Liver (tissue), 3 donors: Measurements from ENCODE around the gene RTN1.
A peak's percentile ranks its signal among the peaks of the same experiment; 100 is the strongest.

Source experiments
- GABPA ChIP-seq, 2 donors: IDR thresholded peaks in 1 of 2; conservative IDR thresholded peaks in 1 of 2; 2 replicates each; pipeline ENCODE4 v1.6.1; 2016; ENCODE audit warnings: antibody characterized with exemption in 2 of 2, mild to moderate bottlenecking in 1 of 2, moderate library complexity in 1 of 2
- JUND ChIP-seq, 2 donors: IDR thresholded peaks; 2 replicates each; pipeline ENCODE4 v1.6.1; 2016; ENCODE audit warnings: antibody characterized with exemption in 2 of 2
- RXRA ChIP-seq, 2 donors: IDR thresholded peaks; 2 replicates each; pipeline ENCODE4 v1.6.1; 2017 to 2018; ENCODE audit warnings: antibody characterized with exemption in 2 of 2, mild to moderate bottlenecking in 1 of 2
- YY1 ChIP-seq: IDR thresholded peaks from 2 replicates; pipeline ENCODE4 v1.6.1; 2016; ENCODE audit warnings: antibody characterized with exemption, mild to moderate bottlenecking
- TF ChIP-seq, protein P1 (sequence below): fragments of 150-350 bp; IDR thresholded peaks from 2 replicates; pipeline ENCODE4 v1.5.1; 2017; ENCODE audit warnings: improper control_type of control experiment, low read depth, low read length; ENCODE audit not compliant: missing input control
- TF ChIP-seq, protein P2 (sequence below): IDR thresholded peaks from 2 replicates; pipeline ENCODE4 v1.6.1; 2016; ENCODE audit warnings: antibody characterized with exemption, mild to moderate bottlenecking
- TF ChIP-seq, protein P3 (sequence below): IDR thresholded peaks from 2 replicates; pipeline ENCODE4 v1.6.1; 2016; ENCODE audit warnings: antibody characterized with exemption
- TF ChIP-seq, protein P4 (sequence below): IDR thresholded peaks from 2 replicates; pipeline ENCODE4 v1.6.1; 2016; ENCODE audit warnings: antibody characterized with exemption
- donor health status: healthy.
- donor health status: healthy.

DNA sequence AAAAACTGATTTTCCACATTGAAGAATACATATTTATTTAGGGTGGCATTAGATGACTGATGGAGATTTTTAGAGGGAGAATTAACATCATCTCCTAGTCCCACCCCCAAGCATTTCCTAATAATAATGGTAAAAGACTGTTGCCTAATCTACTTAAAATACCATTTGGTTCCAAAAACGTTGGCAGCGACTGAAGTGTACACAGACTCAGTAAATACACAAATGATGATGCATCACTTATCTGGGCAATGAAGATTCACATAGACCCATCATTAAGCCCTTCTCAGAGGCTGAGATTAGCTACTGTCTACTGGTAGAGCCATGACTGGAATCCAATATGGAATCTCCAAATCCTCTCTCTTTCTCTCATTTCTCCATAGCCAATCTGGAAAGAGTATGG lies 18.2 kb downstream of the RTN1 start:
- TF ChIP-seq, protein P1, sequence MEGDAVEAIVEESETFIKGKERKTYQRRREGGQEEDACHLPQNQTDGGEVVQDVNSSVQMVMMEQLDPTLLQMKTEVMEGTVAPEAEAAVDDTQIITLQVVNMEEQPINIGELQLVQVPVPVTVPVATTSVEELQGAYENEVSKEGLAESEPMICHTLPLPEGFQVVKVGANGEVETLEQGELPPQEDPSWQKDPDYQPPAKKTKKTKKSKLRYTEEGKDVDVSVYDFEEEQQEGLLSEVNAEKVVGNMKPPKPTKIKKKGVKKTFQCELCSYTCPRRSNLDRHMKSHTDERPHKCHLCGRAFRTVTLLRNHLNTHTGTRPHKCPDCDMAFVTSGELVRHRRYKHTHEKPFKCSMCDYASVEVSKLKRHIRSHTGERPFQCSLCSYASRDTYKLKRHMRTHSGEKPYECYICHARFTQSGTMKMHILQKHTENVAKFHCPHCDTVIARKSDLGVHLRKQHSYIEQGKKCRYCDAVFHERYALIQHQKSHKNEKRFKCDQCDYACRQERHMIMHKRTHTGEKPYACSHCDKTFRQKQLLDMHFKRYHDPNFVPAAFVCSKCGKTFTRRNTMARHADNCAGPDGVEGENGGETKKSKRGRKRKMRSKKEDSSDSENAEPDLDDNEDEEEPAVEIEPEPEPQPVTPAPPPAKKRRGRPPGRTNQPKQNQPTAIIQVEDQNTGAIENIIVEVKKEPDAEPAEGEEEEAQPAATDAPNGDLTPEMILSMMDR: no peak
- TF ChIP-seq JUND (IDR thresholded peaks at IDR 0.05): peak in 1 of 2 donors; percentile 41
- TF ChIP-seq, protein P2, sequence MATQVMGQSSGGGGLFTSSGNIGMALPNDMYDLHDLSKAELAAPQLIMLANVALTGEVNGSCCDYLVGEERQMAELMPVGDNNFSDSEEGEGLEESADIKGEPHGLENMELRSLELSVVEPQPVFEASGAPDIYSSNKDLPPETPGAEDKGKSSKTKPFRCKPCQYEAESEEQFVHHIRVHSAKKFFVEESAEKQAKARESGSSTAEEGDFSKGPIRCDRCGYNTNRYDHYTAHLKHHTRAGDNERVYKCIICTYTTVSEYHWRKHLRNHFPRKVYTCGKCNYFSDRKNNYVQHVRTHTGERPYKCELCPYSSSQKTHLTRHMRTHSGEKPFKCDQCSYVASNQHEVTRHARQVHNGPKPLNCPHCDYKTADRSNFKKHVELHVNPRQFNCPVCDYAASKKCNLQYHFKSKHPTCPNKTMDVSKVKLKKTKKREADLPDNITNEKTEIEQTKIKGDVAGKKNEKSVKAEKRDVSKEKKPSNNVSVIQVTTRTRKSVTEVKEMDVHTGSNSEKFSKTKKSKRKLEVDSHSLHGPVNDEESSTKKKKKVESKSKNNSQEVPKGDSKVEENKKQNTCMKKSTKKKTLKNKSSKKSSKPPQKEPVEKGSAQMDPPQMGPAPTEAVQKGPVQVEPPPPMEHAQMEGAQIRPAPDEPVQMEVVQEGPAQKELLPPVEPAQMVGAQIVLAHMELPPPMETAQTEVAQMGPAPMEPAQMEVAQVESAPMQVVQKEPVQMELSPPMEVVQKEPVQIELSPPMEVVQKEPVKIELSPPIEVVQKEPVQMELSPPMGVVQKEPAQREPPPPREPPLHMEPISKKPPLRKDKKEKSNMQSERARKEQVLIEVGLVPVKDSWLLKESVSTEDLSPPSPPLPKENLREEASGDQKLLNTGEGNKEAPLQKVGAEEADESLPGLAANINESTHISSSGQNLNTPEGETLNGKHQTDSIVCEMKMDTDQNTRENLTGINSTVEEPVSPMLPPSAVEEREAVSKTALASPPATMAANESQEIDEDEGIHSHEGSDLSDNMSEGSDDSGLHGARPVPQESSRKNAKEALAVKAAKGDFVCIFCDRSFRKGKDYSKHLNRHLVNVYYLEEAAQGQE: no peak
- peak in 1 of 2 donors; percentile 55 for TF ChIP-seq RXRA (IDR thresholded peaks at IDR 0.05)
- TF ChIP-seq, protein P3, sequence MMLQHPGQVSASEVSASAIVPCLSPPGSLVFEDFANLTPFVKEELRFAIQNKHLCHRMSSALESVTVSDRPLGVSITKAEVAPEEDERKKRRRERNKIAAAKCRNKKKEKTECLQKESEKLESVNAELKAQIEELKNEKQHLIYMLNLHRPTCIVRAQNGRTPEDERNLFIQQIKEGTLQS: no peak
- TF ChIP-seq, protein P4, sequence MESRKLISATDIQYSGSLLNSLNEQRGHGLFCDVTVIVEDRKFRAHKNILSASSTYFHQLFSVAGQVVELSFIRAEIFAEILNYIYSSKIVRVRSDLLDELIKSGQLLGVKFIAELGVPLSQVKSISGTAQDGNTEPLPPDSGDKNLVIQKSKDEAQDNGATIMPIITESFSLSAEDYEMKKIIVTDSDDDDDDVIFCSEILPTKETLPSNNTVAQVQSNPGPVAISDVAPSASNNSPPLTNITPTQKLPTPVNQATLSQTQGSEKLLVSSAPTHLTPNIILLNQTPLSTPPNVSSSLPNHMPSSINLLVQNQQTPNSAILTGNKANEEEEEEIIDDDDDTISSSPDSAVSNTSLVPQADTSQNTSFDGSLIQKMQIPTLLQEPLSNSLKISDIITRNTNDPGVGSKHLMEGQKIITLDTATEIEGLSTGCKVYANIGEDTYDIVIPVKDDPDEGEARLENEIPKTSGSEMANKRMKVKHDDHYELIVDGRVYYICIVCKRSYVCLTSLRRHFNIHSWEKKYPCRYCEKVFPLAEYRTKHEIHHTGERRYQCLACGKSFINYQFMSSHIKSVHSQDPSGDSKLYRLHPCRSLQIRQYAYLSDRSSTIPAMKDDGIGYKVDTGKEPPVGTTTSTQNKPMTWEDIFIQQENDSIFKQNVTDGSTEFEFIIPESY: peak; percentile 34
- TF ChIP-seq YY1: peak; percentile 53
- no peak for TF ChIP-seq GABPA (IDR thresholded peaks at IDR 0.05 in 1 of 2, conservative IDR thresholded peaks at IDR 0.05 in 1 of 2)
